ENCODE measurements around the gene SPATA16. TPM values are rescaled to one million over a fixed set of nuclear protein-coding genes. Genes with fewer than 3 reads are reported as not detected.

Gene SPATA16
- total and polyA plus RNA-seq, 2 experiments from 2014 or later: not detected

DNA sequence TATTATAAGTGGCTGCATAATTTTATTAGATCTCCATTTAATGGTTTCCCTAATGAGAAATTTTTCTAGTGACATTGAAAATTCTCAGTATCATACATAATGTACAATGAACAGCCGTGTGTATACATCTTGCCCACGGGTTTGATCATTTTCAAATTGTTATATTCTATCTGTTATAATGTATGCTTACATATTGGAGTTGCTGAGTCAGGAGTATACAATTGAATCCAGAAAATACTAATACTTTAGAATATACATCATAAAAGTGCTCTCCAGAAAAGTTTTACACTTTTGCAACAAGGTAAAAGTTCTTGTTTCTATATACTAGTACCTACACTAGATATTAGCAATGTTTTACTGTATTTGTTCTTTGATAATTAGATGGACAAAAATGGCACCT lies 82.8 kb downstream of the SPATA16 start:
- Histone ChIP-seq H3K9me2 (replicated peaks; ENCODE audit: insufficient read depth) (no peaks in the 10 kb centered on the region), H4K20me1 (ENCODE audit: insufficient read depth, poor library complexity, severe bottlenecking) (no peaks in the 10 kb centered on the region), H3K4me1 (ENCODE audit: insufficient read depth) (no peaks in the 10 kb centered on the region), H3K27me3 (no peaks in the 10 kb centered on the region), H3K4me3 (no peak overlapping the region), H3K27ac (no peak overlapping the region), H2AFZ (no peak overlapping the region), H3K9me3 (ENCODE audit: low read depth) (no peaks in the 10 kb centered on the region), H3K79me2 (no peaks in the 10 kb centered on the region), H3K36me3 (replicated peaks; ENCODE audit: insufficient read depth, low read depth) (no peaks in the 10 kb centered on the region), H3K4me2 (no peak overlapping the region)
- DNase-seq (ENCODE audit: low spot score): no peak
- TF ChIP-seq, protein P1, sequence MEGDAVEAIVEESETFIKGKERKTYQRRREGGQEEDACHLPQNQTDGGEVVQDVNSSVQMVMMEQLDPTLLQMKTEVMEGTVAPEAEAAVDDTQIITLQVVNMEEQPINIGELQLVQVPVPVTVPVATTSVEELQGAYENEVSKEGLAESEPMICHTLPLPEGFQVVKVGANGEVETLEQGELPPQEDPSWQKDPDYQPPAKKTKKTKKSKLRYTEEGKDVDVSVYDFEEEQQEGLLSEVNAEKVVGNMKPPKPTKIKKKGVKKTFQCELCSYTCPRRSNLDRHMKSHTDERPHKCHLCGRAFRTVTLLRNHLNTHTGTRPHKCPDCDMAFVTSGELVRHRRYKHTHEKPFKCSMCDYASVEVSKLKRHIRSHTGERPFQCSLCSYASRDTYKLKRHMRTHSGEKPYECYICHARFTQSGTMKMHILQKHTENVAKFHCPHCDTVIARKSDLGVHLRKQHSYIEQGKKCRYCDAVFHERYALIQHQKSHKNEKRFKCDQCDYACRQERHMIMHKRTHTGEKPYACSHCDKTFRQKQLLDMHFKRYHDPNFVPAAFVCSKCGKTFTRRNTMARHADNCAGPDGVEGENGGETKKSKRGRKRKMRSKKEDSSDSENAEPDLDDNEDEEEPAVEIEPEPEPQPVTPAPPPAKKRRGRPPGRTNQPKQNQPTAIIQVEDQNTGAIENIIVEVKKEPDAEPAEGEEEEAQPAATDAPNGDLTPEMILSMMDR (IDR thresholded peaks at IDR 0.05; ENCODE audit: poor library complexity): no peak
- no peak for TF ChIP-seq EZH2 (IDR thresholded peaks at IDR 0.05; ENCODE audit: borderline replicate concordance)
- TF ChIP-seq EZH2phosphoT487 (IDR thresholded peaks at IDR 0.05; ENCODE audit: low read depth, severe bottlenecking, unreplicated experiment): no peak
- WGBS (ENCODE audit: low lambda C conversion rate, missing lambda C conversion rate): 90% methylated on average over 2 of the region's 2 CpGs

DNA sequence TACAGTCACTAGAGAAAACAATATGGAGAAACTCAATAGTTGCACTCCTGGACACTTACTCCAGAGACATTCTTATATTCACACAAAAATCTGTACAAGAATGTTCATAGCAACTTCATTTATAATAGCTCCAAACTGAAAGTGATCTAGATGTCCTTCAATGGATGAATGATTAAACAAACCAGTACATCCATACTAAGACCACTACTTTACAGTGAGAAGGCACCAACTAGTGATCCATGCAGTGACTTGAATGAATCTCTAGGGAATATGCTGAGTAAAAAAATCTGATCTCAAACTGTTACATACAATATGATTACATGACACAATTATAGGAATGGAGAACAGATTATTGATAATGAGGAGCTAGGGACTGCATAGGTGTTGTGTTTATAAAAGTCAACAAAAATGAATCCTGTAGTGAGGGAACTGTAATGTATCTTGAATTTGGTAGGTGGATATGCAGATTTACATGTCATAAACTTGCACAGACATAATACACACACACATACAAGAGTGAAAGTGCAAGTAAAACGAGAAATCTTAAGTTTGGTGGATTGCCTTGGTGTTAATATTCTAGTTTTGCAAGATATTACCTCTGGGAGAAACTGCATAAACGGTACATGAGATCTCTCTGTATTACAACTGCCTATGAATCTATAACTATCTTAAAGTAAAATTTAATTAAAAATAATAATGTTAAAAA lies 85.7 kb downstream of the SPATA16 start:
- H2AFZ ChIP-seq: no peak overlapping the region
- H3K79me2 ChIP-seq: no peaks in the 10 kb centered on the region
- no peaks in the 10 kb centered on the region for H4K20me1 ChIP-seq (ENCODE audit: insufficient read depth, poor library complexity, severe bottlenecking)
- 89% methylated on average over 2 of the region's 2 CpGs for WGBS (ENCODE audit: low lambda C conversion rate, missing lambda C conversion rate)
- no peak overlapping the region for H3K4me2 ChIP-seq
- H3K9me2 ChIP-seq (replicated peaks; ENCODE audit: insufficient read depth): no peaks in the 10 kb centered on the region
- no peak overlapping the region for H3K4me3 ChIP-seq
- no peaks in the 10 kb centered on the region for H3K4me1 ChIP-seq (ENCODE audit: insufficient read depth)
- H3K27ac ChIP-seq: no peak overlapping the region
- DNase-seq (ENCODE audit: low spot score): no peak
- no peaks in the 10 kb centered on the region for H3K9me3 ChIP-seq (ENCODE audit: low read depth)
- TF ChIP-seq, protein P1 (IDR thresholded peaks at IDR 0.05; ENCODE audit: poor library complexity): no peak
- TF ChIP-seq EZH2phosphoT487 (IDR thresholded peaks at IDR 0.05; ENCODE audit: low read depth, severe bottlenecking, unreplicated experiment) (no peak), EZH2 (IDR thresholded peaks at IDR 0.05; ENCODE audit: borderline replicate concordance) (no peak)
- H3K27me3 ChIP-seq: no peaks in the 10 kb centered on the region
- H3K36me3 ChIP-seq (replicated peaks; ENCODE audit: insufficient read depth, low read depth): no peaks in the 10 kb centered on the region

DNA sequence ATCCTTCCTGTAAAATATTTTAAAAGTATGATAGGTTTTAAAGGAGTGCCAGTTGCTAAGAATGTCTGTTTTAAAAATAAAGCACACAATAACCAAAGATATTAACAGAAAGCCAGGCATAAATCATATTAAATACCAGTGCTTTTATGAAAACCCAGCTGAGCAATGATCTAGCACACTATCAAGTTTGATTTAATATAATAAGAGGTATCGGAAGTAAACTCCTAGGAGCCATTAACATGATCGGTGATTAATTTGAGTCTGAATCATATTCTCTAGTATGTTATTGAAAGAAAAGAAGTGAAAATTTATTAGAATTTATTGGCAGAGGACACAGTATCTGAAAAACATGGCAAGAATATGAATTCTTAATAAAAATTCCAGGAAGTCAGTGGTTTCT lies 91.7 kb downstream of the SPATA16 start:
- H3K4me1 ChIP-seq (ENCODE audit: insufficient read depth): no peaks in the 10 kb centered on the region
- H4K20me1 ChIP-seq (ENCODE audit: insufficient read depth, poor library complexity, severe bottlenecking): no peaks in the 10 kb centered on the region
- no peak overlapping the region for H3K4me2 ChIP-seq
- H2AFZ ChIP-seq: no peak overlapping the region
- H3K4me3 ChIP-seq: no peak overlapping the region
- no peaks in the 10 kb centered on the region for H3K9me3 ChIP-seq (ENCODE audit: low read depth)
- H3K27ac ChIP-seq: no peak overlapping the region
- WGBS (ENCODE audit: low lambda C conversion rate, missing lambda C conversion rate): 94% methylated on average over 2 of the region's 2 CpGs
- no peak for DNase-seq (ENCODE audit: low spot score)
- H3K9me2 ChIP-seq (replicated peaks; ENCODE audit: insufficient read depth): no peaks in the 10 kb centered on the region
- no peaks in the 10 kb centered on the region for H3K36me3 ChIP-seq (replicated peaks; ENCODE audit: insufficient read depth, low read depth)
- TF ChIP-seq, protein P1 (IDR thresholded peaks at IDR 0.05; ENCODE audit: poor library complexity): no peak
- TF ChIP-seq EZH2 (IDR thresholded peaks at IDR 0.05; ENCODE audit: borderline replicate concordance): no peak
- no peak for TF ChIP-seq EZH2phosphoT487 (IDR thresholded peaks at IDR 0.05; ENCODE audit: low read depth, severe bottlenecking, unreplicated experiment)
- H3K27me3 ChIP-seq: no peaks in the 10 kb centered on the region
- H3K79me2 ChIP-seq: no peaks in the 10 kb centered on the region
